Transverse colon (tissue), 4 donors: ENCODE results near the gene FBXL4.

Experiments
- EP300 ChIP-seq: sonication (generic); formaldehyde crosslinking; IDR thresholded peaks from one replicate; pipeline ENCODE4 v1.6.1; 2017; ENCODE audit warnings: antibody characterized with exemption, low read depth
- POLR2A ChIP-seq: fragments of 450-650 bp; IDR thresholded peaks from one replicate; pipeline ENCODE4 v1.6.1; 2016; ENCODE audit warnings: antibody characterized with exemption, mild to moderate bottlenecking, moderate library complexity
- POLR2AphosphoS5 ChIP-seq, 3 donors: sonication (generic); formaldehyde crosslinking; IDR thresholded peaks; one replicate each; pipeline ENCODE4 v1.6.1; 2016; ENCODE audit warnings: antibody characterized with exemption in 3 of 3
- TF ChIP-seq, protein P1 (sequence below), 5 experiments: fragments of 200-600 bp in 3 of 5; fragments of 450-650 bp in 2 of 5; sonication (generic) in 3 of 5; IDR thresholded peaks; 1 replicate in 2 of 5; 2 replicates in 3 of 5; pipeline ENCODE4 v1.5.1; 2016 to 2017; ENCODE audit warnings: antibody characterized with exemption in 5 of 5, inconsistent platforms in 3 of 5, mild to moderate bottlenecking in 2 of 5, moderate library complexity in 1 of 5

DNA sequence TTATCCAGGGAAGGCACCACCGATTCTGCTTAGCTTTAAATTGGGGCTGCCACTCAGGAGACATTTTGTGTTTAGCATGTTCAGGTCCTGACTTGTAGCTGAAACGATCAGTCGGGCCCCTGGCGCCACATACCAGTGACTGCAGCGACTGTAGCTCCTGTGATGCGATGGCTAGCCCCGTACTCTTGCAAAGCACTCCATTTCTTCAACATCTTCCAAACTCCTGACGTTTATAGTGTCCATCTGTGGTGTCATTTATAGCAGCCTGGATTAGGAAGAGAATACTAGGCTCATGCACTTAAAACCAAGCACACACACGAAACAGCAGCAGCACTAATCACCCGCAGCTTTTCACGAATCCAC lies 100.3 kb downstream of the FBXL4 start:
- no peak for TF ChIP-seq POLR2AphosphoS5 (IDR thresholded peaks at IDR 0.05)
- TF ChIP-seq, protein P1, sequence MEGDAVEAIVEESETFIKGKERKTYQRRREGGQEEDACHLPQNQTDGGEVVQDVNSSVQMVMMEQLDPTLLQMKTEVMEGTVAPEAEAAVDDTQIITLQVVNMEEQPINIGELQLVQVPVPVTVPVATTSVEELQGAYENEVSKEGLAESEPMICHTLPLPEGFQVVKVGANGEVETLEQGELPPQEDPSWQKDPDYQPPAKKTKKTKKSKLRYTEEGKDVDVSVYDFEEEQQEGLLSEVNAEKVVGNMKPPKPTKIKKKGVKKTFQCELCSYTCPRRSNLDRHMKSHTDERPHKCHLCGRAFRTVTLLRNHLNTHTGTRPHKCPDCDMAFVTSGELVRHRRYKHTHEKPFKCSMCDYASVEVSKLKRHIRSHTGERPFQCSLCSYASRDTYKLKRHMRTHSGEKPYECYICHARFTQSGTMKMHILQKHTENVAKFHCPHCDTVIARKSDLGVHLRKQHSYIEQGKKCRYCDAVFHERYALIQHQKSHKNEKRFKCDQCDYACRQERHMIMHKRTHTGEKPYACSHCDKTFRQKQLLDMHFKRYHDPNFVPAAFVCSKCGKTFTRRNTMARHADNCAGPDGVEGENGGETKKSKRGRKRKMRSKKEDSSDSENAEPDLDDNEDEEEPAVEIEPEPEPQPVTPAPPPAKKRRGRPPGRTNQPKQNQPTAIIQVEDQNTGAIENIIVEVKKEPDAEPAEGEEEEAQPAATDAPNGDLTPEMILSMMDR (IDR thresholded peaks at IDR 0.05) = no peak
- no peak for TF ChIP-seq POLR2A
- TF ChIP-seq EP300 = no peak
